Smooth muscle cell (in vitro differentiated cells): Measurements from ENCODE around the gene FLT1. TPM values are rescaled to one million over a fixed set of nuclear protein-coding genes. Genes with fewer than 3 reads are reported as not detected.

Experiments used
- DNase-seq: peaks from one replicate; lab custom pipeline; 2025; ENCODE audit not compliant: unreplicated experiment; lab: John Stamatoyannopoulos, UW
- H2AFZ ChIP-seq: fragments of 200-600 bp; sonication (generic); 2 replicates; pipeline ENCODE4 v1.6.0; 2016; ENCODE audit warnings: antibody characterized with exemption, low read depth, mild to moderate bottlenecking
- H3F3A ChIP-seq: fragments of 200-600 bp; sonication (generic); 2 replicates; pipeline ENCODE4 v1.6.0; 2017; ENCODE audit warnings: antibody characterized with exemption, low read depth
- H3K27ac ChIP-seq: fragments of 200-600 bp; sonication (generic); 2 replicates; pipeline ENCODE4 v1.5.1; 2016; ENCODE audit warnings: low read depth, mild to moderate bottlenecking
- H3K27me3 ChIP-seq: fragments of 200-600 bp; sonication (generic); 2 replicates; pipeline ENCODE4 v1.6.1; 2016; ENCODE audit warnings: low read depth, mild to moderate bottlenecking
- H3K36me3 ChIP-seq: fragments of 200-600 bp; sonication (generic); 2 replicates; pipeline ENCODE4 v1.5.1; 2016; ENCODE audit warnings: low read depth
- H3K4me1 ChIP-seq: fragments of 200-600 bp; sonication (generic); 2 replicates; pipeline ENCODE4 v1.5.1; 2016; ENCODE audit warnings: low read depth
- H3K4me2 ChIP-seq: fragments of 200-600 bp; sonication (generic); 2 replicates; pipeline ENCODE4 v1.6.0; 2016; ENCODE audit warnings: mild to moderate bottlenecking
- H3K4me3 ChIP-seq: fragments of 200-600 bp; sonication (generic); 2 replicates; pipeline ENCODE4 v1.5.1; 2016; ENCODE audit warnings: mild to moderate bottlenecking
- H3K79me2 ChIP-seq: fragments of 200-600 bp; sonication (generic); 2 replicates; pipeline ENCODE4 v1.6.0; 2016; ENCODE audit warnings: low read depth, mild to moderate bottlenecking
- H3K9ac ChIP-seq: fragments of 200-600 bp; sonication (generic); 2 replicates; pipeline ENCODE4 v1.6.0; 2016; ENCODE audit warnings: low read depth
- H3K9me3 ChIP-seq: fragments of 200-600 bp; sonication (generic); replicated peaks from 2 replicates; pipeline ENCODE4 v1.5.1; 2016; ENCODE audit warnings: low read depth
- H4K20me1 ChIP-seq: fragments of 200-600 bp; sonication (generic); 2 replicates; pipeline ENCODE4 v1.6.0; 2016; ENCODE audit warnings: low read depth
- WGBS: methylation state at CpG from one replicate; pipeline ENCODE4 v1.1.7; 2016; ENCODE audit warnings: low lambda C conversion rate; 5-methylcytosine and 5-hydroxymethylcytosine counted together
- polyA plus RNA-seq: library from polyadenylated mRNA; unstranded; fragments of >200 nt; fragmentation: Nextera tagmentation; extraction: Ambion mirVana; gene quantifications from 2 replicates; pipeline ENCODE4 v1.2.1, GENCODE V29; 2016
- total RNA-seq: library from RNA; depleted of rRNA; stranded (reverse); fragments of >200 nt; gene quantifications from 2 replicates; pipeline ENCODE4 v1.2.3, GENCODE V29; 2014
- TF ChIP-seq, protein P1 (sequence below): fragments of 200-600 bp; sonication (generic); IDR thresholded peaks from 2 replicates; pipeline ENCODE4 v1.5.1; 2017; ENCODE audit warnings: borderline replicate concordance, mild to moderate bottlenecking, antibody characterized with exemption; ENCODE audit not compliant: insufficient read depth, poor library complexity, severe bottlenecking

The FLT1 gene
- total and polyA plus RNA-seq, 2 experiments from 2014 or later = 495 to 738 TPM

DNA sequence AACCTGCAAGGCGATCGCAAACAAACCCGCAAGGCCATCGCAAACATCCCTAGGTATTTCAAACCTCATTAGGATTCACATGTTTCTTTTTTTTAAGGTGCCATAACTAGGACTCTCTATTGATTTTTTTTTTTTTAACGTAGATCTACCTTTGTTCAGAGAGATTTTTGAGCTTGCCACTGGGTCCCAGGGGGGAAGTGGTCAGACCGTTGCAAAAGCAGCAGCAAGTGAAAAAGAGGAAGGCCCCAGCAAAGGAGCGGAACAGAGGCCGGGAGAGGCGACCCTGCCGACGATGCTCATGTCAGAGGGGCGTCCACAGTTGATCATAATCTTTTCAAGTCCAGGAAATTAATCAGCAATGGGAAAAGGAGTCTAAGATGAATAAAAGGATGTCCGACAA lies 32.7 kb upstream of the FLT1 start:
- Histone ChIP-seq H3K27me3 (no peaks in the 10 kb centered on the region), H3K4me1 (peaks cover 6% of the 10 kb centered on the region), H3K9ac (no peak overlapping the region), H3K9me3 (no peaks in the 10 kb centered on the region), H3K36me3 (no peaks in the 10 kb centered on the region), H2AFZ (no peak overlapping the region), H4K20me1 (no peaks in the 10 kb centered on the region), H3K4me3 (no peak overlapping the region), H3K27ac (no peak overlapping the region), H3K79me2 (no peaks in the 10 kb centered on the region), H3K4me2 (no peak overlapping the region), H3F3A (no peaks in the 10 kb centered on the region)
- DNase-seq = no peak
- TF ChIP-seq, protein P1, sequence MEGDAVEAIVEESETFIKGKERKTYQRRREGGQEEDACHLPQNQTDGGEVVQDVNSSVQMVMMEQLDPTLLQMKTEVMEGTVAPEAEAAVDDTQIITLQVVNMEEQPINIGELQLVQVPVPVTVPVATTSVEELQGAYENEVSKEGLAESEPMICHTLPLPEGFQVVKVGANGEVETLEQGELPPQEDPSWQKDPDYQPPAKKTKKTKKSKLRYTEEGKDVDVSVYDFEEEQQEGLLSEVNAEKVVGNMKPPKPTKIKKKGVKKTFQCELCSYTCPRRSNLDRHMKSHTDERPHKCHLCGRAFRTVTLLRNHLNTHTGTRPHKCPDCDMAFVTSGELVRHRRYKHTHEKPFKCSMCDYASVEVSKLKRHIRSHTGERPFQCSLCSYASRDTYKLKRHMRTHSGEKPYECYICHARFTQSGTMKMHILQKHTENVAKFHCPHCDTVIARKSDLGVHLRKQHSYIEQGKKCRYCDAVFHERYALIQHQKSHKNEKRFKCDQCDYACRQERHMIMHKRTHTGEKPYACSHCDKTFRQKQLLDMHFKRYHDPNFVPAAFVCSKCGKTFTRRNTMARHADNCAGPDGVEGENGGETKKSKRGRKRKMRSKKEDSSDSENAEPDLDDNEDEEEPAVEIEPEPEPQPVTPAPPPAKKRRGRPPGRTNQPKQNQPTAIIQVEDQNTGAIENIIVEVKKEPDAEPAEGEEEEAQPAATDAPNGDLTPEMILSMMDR = no peak
- WGBS = 94% methylated on average over 13 of the region's 13 CpGs

- Histone ChIP-seq H3K4me2 (no peak overlapping the region), H3K9me3 (no peaks in the 10 kb centered on the region), H4K20me1 (no peaks in the 10 kb centered on the region), H2AFZ (no peak overlapping the region), H3K27me3 (no peaks in the 10 kb centered on the region), H3F3A (no peaks in the 10 kb centered on the region), H3K4me3 (no peak overlapping the region), H3K79me2 (no peaks in the 10 kb centered on the region), H3K9ac (no peak overlapping the region), H3K4me1 (peaks cover 6% of the 10 kb centered on the region), H3K36me3 (no peaks in the 10 kb centered on the region), H3K27ac (no peak overlapping the region)
- WGBS = 75% methylated on average over 10 of the region's 10 CpGs
- DNase-seq = no peak
- TF ChIP-seq, protein P1 = no peak
These were observed 31.9 kb upstream of the FLT1 start for GRCh38 chr13:28526876-28527275.

DNA sequence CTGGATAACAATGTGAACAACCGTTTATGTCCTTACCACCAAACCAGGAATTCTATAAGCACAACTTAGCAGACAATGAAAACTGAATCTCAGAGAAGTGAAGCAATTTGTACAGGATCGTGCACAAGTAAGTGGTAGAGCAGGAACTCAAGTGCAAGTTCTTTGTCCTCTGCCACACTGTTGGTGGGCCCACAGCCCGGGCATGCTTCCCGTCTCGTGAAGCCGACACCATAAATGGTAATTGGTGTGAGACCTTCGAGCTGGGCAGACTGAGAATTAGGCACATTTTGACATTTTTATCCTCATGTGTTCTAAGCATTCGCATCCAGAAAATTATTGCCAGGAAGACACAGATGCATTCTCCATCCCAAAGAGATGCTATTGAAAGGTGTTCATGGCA lies 27.9 kb upstream of the FLT1 start:
- Histone ChIP-seq H3K4me3 (no peak overlapping the region), H3K9me3 (no peaks in the 10 kb centered on the region), H3K27me3 (no peaks in the 10 kb centered on the region), H3K27ac (no peak overlapping the region), H3K4me2 (no peak overlapping the region), H3K36me3 (no peaks in the 10 kb centered on the region), H3K9ac (no peak overlapping the region), H3F3A (peaks cover 15% of the 10 kb centered on the region), H3K4me1 (peaks cover 6% of the 10 kb centered on the region), H2AFZ (no peak overlapping the region), H4K20me1 (no peaks in the 10 kb centered on the region), H3K79me2 (no peaks in the 10 kb centered on the region)
- TF ChIP-seq, protein P1 = no peak
- 95% methylated on average over 8 of the region's 8 CpGs for WGBS
- DNase-seq = no peak

DNA sequence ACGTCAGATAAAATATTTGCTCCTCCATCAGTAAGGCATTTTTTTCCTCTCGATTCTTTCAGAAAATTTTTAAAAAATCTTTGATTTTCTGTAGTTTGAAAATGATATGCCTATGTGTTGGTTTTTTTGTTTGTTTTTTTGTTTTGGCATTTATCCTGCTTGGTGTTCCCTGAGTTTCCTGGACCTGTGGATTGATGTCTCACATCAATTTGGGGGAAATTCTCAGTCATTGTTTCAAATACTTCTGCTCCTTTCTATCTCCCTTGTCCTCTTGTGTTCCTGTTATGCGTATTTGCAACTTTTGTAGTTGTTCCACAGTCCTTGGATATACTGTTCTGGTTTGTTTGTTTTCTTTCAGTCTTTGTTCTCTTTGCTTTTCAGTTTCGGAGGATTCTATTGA lies 18.8 kb upstream of the FLT1 start:
- H3K79me2 ChIP-seq = no peaks in the 10 kb centered on the region
- H3K9me3 ChIP-seq = no peaks in the 10 kb centered on the region
- H3K36me3 ChIP-seq = no peaks in the 10 kb centered on the region
- H3F3A ChIP-seq = no peaks in the 10 kb centered on the region
- H3K4me3 ChIP-seq = no peak overlapping the region
- WGBS = 97% methylated on average over 4 of the region's 4 CpGs
- no peak overlapping the region for H3K9ac ChIP-seq
- H3K4me1 ChIP-seq = no peaks in the 10 kb centered on the region
- H2AFZ ChIP-seq = no peak overlapping the region
- TF ChIP-seq, protein P1 = no peak
- H3K27ac ChIP-seq = no peak overlapping the region
- no peak overlapping the region for H3K4me2 ChIP-seq
- H4K20me1 ChIP-seq = no peaks in the 10 kb centered on the region
- no peaks in the 10 kb centered on the region for H3K27me3 ChIP-seq
- no peak for DNase-seq
